NCI-H82 treated with DMSO at 0.1 percent for 48 hours (cell line): ENCODE measurements around the gene NPR3.

Experiments used
- DNase-seq: peaks from one replicate; lab custom pipeline; 2025; ENCODE audit not compliant: unreplicated experiment; lab: John Stamatoyannopoulos, UW

NPR3 gene

DNA sequence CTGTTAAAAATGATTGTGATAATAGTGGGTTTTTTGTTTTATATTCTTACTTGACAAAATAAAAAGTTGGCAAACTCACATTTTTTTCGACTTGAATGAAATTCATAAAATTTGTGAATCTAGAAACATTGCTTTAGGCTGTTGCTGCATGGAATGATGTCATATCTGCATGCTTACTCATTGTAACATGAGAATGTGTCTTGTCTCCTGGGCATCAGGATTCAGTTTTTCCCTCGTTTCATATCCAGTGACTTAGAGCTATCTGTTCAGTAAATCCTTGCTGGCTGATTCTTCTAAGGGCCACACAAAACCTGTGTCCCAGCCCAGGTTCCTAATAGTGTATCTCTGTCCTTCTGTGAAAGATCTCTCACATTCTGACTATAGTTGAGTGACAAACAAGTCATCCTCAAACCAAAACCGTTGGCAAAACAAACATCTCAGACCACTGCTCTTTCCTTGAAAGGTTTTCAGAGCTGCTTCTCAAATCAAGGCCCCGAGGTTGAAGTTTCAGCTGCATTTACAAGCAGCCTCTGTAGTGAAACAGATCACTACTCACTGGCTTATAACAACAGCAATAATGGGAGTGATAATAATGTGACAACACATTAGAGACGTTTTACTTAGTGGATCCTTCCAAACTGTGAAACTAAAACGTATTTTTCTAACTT lies 95.0 kb downstream of the NPR3 start:
- no peak for DNase-seq

DNA sequence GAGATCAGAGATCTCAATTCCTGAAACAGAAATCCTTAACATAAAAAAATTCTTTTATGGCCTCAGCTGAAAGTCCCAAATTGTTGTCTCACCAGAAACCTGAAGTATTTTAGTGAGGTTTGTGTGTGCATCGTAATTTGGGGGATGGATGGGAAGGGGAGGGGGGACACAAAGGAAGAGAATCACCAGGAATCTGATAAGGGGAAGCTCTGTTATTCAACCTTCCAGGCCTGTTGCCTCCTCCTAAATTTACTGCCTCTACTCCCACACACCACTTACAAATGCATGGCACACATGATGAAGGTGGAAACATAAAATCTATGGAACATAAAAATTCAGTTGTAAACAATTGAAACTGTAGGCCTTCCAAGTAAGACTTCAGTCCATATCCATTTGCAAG lies 97.7 kb downstream of the NPR3 start:
- DNase-seq: no peak

GRCh38 chr5:32810804-32811203 lies 99.7 kb downstream of the NPR3 start:
- DNase-seq: no peak

DNA sequence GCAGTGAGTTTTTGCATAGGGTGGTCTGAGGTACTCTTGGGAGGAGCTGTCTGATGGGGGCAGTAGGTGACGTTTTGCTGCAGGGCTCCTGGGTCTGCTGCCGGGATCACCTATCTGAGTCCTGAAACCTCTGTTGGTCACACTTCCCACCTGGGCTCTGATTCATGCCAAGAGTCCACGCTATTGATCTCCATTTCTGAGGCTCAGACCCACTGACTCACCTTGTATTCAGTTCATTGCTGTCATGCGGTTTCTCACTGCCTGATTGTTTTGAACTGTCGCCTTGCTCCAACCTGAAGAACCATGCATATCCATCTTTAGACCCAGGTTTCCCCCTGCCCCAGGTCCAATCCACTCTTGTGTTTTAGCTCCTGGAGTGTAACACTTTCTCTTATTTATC lies 101.3 kb downstream of the NPR3 start:
- DNase-seq: no peak

DNA sequence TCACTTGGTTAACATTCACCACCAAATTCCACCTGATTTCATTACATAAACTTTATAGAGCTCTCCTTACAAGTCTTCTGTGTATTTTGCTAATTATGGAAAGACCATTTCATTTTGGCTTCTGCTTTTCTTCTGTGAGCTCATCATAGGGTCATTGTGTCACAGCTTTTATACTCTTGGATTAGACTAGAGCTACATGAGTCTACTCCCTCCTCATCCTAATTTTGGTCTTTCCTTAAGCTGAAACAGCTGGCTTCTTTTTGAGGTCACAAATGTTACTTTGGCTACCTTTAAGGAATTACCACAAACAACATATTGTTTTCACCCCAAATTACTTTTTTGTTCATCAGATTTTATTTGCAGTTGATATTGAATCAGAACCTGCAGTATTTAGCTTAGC lies 103.0 kb downstream of the NPR3 start:
- DNase-seq: no peak

GRCh38 chr5:32814620-32815019 lies 103.5 kb downstream of the NPR3 start:
- no peak for DNase-seq

DNA sequence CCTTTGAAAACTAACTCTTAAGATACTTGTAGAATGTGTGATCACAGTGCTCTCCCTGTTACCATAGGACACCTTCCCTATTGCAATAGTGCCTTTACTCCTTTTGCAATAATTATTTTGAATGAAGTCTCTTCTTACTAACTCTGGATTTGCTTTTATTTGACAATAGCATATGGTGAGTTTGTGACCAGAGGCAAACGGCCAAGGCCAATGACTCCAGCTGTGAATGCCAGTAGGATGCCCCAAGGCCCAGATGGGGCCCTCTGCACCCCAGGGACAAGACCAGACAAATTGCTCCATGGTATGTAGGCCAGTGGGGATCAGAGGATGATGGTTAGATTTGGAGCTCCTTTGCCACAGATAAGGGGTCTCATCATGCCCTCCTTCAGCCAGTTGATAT lies 116.9 kb downstream of the NPR3 start:
- DNase-seq: no peak

DNA sequence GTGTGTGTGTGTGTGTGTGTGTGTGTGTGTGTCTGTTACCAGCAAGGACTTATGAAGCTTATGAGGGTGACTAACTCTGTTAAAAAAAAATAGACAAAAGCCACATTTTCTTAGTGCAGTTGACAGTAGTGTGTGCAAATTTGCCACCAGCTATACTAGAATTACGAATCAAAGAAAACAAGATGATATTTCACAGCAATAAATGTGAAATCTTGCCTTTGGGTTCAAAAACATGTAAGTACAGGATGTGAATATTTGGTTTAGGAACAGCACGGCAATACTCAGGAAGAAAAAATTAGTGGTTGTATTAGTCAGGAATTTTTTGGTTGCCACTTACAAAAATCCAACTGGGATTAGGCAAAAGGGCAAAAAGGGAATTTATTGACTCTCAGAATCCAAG lies 117.4 kb downstream of the NPR3 start:
- no peak for DNase-seq

- no peak for DNase-seq
Observed at GRCh38 chr5:32831624-32832023, 120.5 kb downstream of the NPR3 start.

DNA sequence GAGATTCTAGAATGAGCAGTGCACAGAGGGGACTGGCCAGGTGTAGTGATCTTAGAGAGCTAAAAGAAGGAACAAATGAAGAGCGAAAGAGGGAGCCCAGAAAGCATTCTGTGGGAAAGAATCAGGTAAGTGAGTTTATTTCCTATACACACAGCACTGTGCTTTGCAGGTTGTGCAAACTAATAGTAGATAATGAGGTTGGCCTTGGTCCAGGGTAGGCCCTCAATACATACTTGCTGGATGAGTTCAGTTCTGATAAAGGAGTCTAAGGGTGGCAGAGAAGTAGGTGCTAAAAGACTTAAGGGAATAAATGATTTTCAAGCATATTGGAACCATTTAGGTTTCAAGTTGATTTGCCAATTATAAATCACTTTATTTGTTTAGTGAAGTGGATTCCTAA lies 122.0 kb downstream of the NPR3 start:
- no peak for DNase-seq

GRCh38 chr5:32833663-32834062 lies 122.5 kb downstream of the NPR3 start:
- no peak for DNase-seq

DNA sequence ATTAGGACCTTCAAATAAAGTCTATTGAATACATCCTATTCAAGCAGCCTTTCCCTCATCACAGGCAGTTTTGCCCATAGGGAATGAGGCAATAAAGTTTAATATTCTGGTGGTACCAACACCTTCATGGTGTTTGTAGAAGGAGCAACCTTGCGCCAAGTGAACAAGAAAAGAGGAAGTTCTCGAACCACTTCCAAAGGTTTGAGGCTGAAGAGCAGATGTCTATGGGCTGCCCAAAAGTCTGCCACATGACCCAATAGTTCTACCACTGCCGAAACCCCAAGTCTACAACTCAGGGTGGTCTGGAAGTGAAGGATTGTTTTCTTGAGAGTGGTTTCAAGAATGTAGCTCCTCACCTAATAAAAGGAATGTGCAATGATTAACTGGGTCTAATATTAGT lies 123.1 kb downstream of the NPR3 start:
- no peak for DNase-seq

GRCh38 chr5:32836176-32836575 lies 125.1 kb downstream of the NPR3 start:
- no peak for DNase-seq

DNA sequence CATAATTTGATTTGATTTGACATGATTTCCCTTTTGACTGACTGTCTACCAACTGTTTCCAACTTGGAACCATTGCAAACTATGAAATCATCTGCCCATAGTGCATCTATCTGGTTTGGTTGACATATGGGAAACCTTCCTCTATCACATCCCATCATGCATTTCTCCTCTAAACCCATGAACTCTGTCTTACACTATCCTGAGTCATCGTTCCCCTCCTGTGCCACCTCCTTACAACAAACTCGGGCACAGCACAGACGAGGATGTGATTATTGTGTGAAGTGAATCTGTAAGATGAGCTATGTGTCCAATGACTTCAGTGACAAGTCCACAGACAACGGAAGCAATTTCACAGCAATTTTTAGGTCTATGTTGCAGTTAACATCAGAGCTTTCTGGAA lies 126.1 kb downstream of the NPR3 start:
- DNase-seq: no peak

GRCh38 chr5:32839106-32839505 lies 128.0 kb downstream of the NPR3 start:
- no peak for DNase-seq

DNA sequence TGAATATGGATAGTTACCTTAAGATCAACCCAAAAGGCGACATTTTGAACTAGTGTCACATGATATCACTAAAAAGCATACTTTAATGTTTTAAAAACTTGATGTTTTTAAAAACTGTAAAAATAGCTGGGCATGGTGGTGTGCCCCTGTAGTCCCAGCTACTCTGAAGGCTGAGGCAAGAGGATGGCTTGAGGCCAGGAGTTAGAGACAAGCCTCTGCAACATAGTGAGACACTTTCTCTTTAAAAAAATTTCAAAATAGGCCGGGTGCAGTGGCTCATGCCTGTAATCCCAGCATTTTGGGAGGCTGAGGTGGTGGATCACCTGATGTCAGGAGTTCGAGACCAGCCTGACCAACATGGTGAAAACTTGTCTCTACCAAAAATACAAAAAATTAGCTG lies 129.5 kb downstream of the NPR3 start:
- DNase-seq: no peak
